Fibroblast of lung (primary cell): Measurements from ENCODE around the gene ELOA.

Experiments used
- CTCF ChIP-seq, 2 donors: IDR thresholded peaks in 1 of 2; conservative IDR thresholded peaks in 1 of 2; 1 replicate in 1 of 2; 2 replicates in 1 of 2; pipeline ENCODE4 v1.5.1; 2011 to 2012; ENCODE audit warnings: low read length in 2 of 2, control low read depth in 1 of 2, inconsistent platforms in 1 of 2, low read depth in 1 of 2, mild to moderate bottlenecking in 1 of 2
- EZH2 ChIP-seq: IDR thresholded peaks from 2 replicates; pipeline ENCODE4 v1.5.1; 2012; ENCODE audit warnings: low read length, control low read depth, mild to moderate bottlenecking; ENCODE audit errors: missing control alignments

- TF ChIP-seq CTCF (conservative IDR thresholded peaks at IDR 0.05 in 1 of 2, IDR thresholded peaks at IDR 0.05 in 1 of 2; ENCODE audit: low read depth in 1 of 2, low read length in 2 of 2) (no peak), EZH2 (no peak)
These were observed 63.0 kb downstream of the ELOA start for GRCh38 chr1:23806280-23806679.
